ENCODE data around the gene FADS1. TPM values are rescaled to one million over a fixed set of nuclear protein-coding genes. Genes with fewer than 3 reads are reported as not detected.

The FADS1 gene
- total and polyA plus RNA-seq, 2 of the 8 experiments (the other 6 are each of a cell fraction or from before 2014, with no cell fraction given) = 115 to 141 TPM

GRCh38 chr11:61797263-61797944, 19.4 kb downstream of the FADS1 start (continued):
- TF ChIP-seq EZH2 (IDR thresholded peaks at IDR 0.05; ENCODE audit: low read depth, low read length, severe bottlenecking) (no peak), TAF1 (IDR thresholded peaks at IDR 0.05; ENCODE audit: low read depth, low read length) (no peak), GABPA (IDR thresholded peaks at IDR 0.05; ENCODE audit: borderline replicate concordance, insufficient read depth, low read length) (no peak), SIX5 (IDR thresholded peaks at IDR 0.05; ENCODE audit: low read depth, low read length) (no peak), EP300 (IDR thresholded peaks at IDR 0.05; ENCODE audit: borderline replicate concordance in 1 of 2, low read depth in 2 of 2, low read length in 2 of 2) (no peak), NANOG (IDR thresholded peaks at IDR 0.05; ENCODE audit: insufficient read depth, low read depth, low read length, poor library complexity, severe bottlenecking) (no peak), FOSL1 (IDR thresholded peaks at IDR 0.05; ENCODE audit: insufficient read depth, low read depth, low read length) (no peak), EGR1 (IDR thresholded peaks at IDR 0.05; ENCODE audit: borderline replicate concordance, low read depth, low read length) (no peak)
